Effector memory CD8-positive, alpha-beta T cell (primary cell): ENCODE measurements around the gene HABP2.

Experiments
- ATAC-seq: fragments of 150-1000 bp; cut with Tn5 transposase; replicated peaks from 2 replicates; pipeline ENCODE4 v1.10.0; 2021; ENCODE audit warnings: mild to moderate bottlenecking, moderate library complexity
- DNase-seq, 3 experiments: peaks; one replicate each; pipeline ENCODE4 v3.0.0; 2021
- H3K27ac Mint-ChIP-seq, 2 donors: one replicate each; pipeline ENCODE4 v1.8.0; 2022; ENCODE audit warnings: mild to moderate bottlenecking in 2 of 2, mixed read lengths in 2 of 2, moderate library complexity in 2 of 2
- H3K27me3 Mint-ChIP-seq, 2 donors: one replicate each; pipeline ENCODE4 v1.8.0; 2022; ENCODE audit warnings: mixed read lengths in 2 of 2
- H3K36me3 Mint-ChIP-seq: one replicate; pipeline ENCODE4 v1.8.0; 2022; ENCODE audit warnings: mild to moderate bottlenecking, moderate library complexity, mixed read lengths; ENCODE audit not compliant: insufficient read depth
- H3K4me1 Mint-ChIP-seq, 2 donors: one replicate each; pipeline ENCODE4 v1.8.0; 2022; ENCODE audit warnings: low read depth in 2 of 2, mixed read lengths in 2 of 2
- H3K4me3 Mint-ChIP-seq, 2 donors: one replicate each; pipeline ENCODE4 v1.8.0; 2022; ENCODE audit warnings: mild to moderate bottlenecking in 2 of 2, mixed read lengths in 2 of 2, moderate library complexity in 2 of 2
- H3K9me3 Mint-ChIP-seq, 2 donors: one replicate each; pipeline ENCODE4 v1.8.0; 2022; ENCODE audit warnings: mixed read lengths in 2 of 2

HABP2 gene

GRCh38 chr10:113520690-113521474 lies 32.0 kb upstream of the HABP2 start:
- no peak for ATAC-seq
- H3K4me3 Mint-ChIP-seq: no peak overlapping the region

GRCh38 chr10:113521475-113521795 lies 31.4 kb upstream of the HABP2 start:
- ATAC-seq (no peak), DNase-seq (no peak)
- H3K27ac Mint-ChIP-seq: no peak overlapping the region
- H3K9me3 Mint-ChIP-seq: no peaks in the 10 kb centered on the region
- no peak overlapping the region for H3K4me3 Mint-ChIP-seq
- H3K4me1 Mint-ChIP-seq: no peaks in the 10 kb centered on the region
- peaks cover 38 to 76% of the 10 kb centered on the region in 2 donors for H3K27me3 Mint-ChIP-seq
- no peaks in the 10 kb centered on the region for H3K36me3 Mint-ChIP-seq

More at GRCh38 chr10:113520690-113521474, 32.0 kb upstream of the HABP2 start:
- no peaks in the 10 kb centered on the region for H3K9me3 Mint-ChIP-seq
- no peak for DNase-seq
- H3K27ac Mint-ChIP-seq: no peak overlapping the region
- H3K4me1 Mint-ChIP-seq: no peaks in the 10 kb centered on the region
- no peaks in the 10 kb centered on the region for H3K36me3 Mint-ChIP-seq
- peaks cover 41 to 76% of the 10 kb centered on the region in 2 donors for H3K27me3 Mint-ChIP-seq

GRCh38 chr10:113522460-113522859 lies 30.4 kb upstream of the HABP2 start:
- Mint-ChIP-seq H3K27me3 (peaks cover 33 to 77% of the 10 kb centered on the region in 2 donors), H3K4me3 (no peak overlapping the region), H3K9me3 (no peaks in the 10 kb centered on the region), H3K36me3 (peaks cover 3% of the 10 kb centered on the region), H3K4me1 (no peaks in the 10 kb centered on the region), H3K27ac (no peak overlapping the region)
- no peak for ATAC-seq
- DNase-seq: no peak

- Mint-ChIP-seq H3K4me1 (no peaks in the 10 kb centered on the region), H3K27ac (peak overlapping the region in 1 of 2 donors; percentile 22), H3K9me3 (no peaks in the 10 kb centered on the region), H3K4me3 (no peak overlapping the region), H3K36me3 (peaks cover 3% of the 10 kb centered on the region), H3K27me3 (peaks cover 29 to 73% of the 10 kb centered on the region in 2 donors)
- DNase-seq (no peak), ATAC-seq (no peak)
Observed at GRCh38 chr10:113523071-113523470, 29.8 kb upstream of the HABP2 start.

GRCh38 chr10:113523628-113524027 lies 29.2 kb upstream of the HABP2 start:
- H3K4me1 Mint-ChIP-seq: no peaks in the 10 kb centered on the region
- peaks cover 3% of the 10 kb centered on the region for H3K36me3 Mint-ChIP-seq
- no peak overlapping the region for H3K27ac Mint-ChIP-seq
- DNase-seq (no peak), ATAC-seq (no peak)
- H3K27me3 Mint-ChIP-seq: peaks cover 29 to 70% of the 10 kb centered on the region in 2 donors
- no peaks in the 10 kb centered on the region for H3K9me3 Mint-ChIP-seq
- no peak overlapping the region for H3K4me3 Mint-ChIP-seq

GRCh38 chr10:113524120-113524519 lies 28.7 kb upstream of the HABP2 start:
- DNase-seq (no peak), ATAC-seq (no peak)
- peaks cover 0 to under 1% of the 10 kb centered on the region in 2 donors for H3K4me1 Mint-ChIP-seq
- no peaks in the 10 kb centered on the region for H3K9me3 Mint-ChIP-seq
- no peak overlapping the region for H3K27ac Mint-ChIP-seq
- H3K27me3 Mint-ChIP-seq: peaks cover 29 to 69% of the 10 kb centered on the region in 2 donors
- H3K36me3 Mint-ChIP-seq: peaks cover 3% of the 10 kb centered on the region
- no peak overlapping the region for H3K4me3 Mint-ChIP-seq

- Mint-ChIP-seq H3K27ac (no peak overlapping the region), H3K27me3 (peaks cover 29 to 69% of the 10 kb centered on the region in 2 donors), H3K4me3 (no peak overlapping the region), H3K4me1 (peaks cover 0 to 3% of the 10 kb centered on the region in 2 donors), H3K36me3 (peaks cover 3% of the 10 kb centered on the region), H3K9me3 (no peaks in the 10 kb centered on the region)
- ATAC-seq (no peak), DNase-seq (no peak)
Observed at GRCh38 chr10:113524539-113525490, 28.0 kb upstream of the HABP2 start.

GRCh38 chr10:113525713-113526112 lies 27.1 kb upstream of the HABP2 start:
- no peak for DNase-seq
- H3K27me3 Mint-ChIP-seq: peaks cover 26 to 69% of the 10 kb centered on the region in 2 donors
- H3K27ac Mint-ChIP-seq: no peak overlapping the region
- H3K36me3 Mint-ChIP-seq: peaks cover 3% of the 10 kb centered on the region
- no peak overlapping the region for H3K4me3 Mint-ChIP-seq
- no peaks in the 10 kb centered on the region for H3K9me3 Mint-ChIP-seq
- ATAC-seq: no peak
- H3K4me1 Mint-ChIP-seq: peaks cover 0 to 3% of the 10 kb centered on the region in 2 donors

GRCh38 chr10:113527211-113527906 lies 25.5 kb upstream of the HABP2 start:
- H3K4me1 Mint-ChIP-seq: peaks cover 0 to 3% of the 10 kb centered on the region in 2 donors
- no peaks in the 10 kb centered on the region for H3K9me3 Mint-ChIP-seq
- H3K4me3 Mint-ChIP-seq: no peak overlapping the region
- no peak for ATAC-seq
- DNase-seq: no peak
- no peak overlapping the region for H3K27ac Mint-ChIP-seq
- H3K36me3 Mint-ChIP-seq: peaks cover 3% of the 10 kb centered on the region
- peaks cover 24 to 69% of the 10 kb centered on the region in 2 donors for H3K27me3 Mint-ChIP-seq

- H3K27ac Mint-ChIP-seq: no peak overlapping the region
- DNase-seq: no peak
Observed at GRCh38 chr10:113528876-113529275, 24.0 kb upstream of the HABP2 start.

GRCh38 chr10:113529575-113529974 lies 23.3 kb upstream of the HABP2 start:
- Mint-ChIP-seq H3K4me3 (no peak overlapping the region), H3K9me3 (no peaks in the 10 kb centered on the region), H3K27me3 (peaks cover 25 to 74% of the 10 kb centered on the region in 2 donors), H3K4me1 (peaks cover 0 to 3% of the 10 kb centered on the region in 2 donors), H3K36me3 (peaks cover 3% of the 10 kb centered on the region), H3K27ac (no peak overlapping the region)
- DNase-seq: no peak
- ATAC-seq: no peak

More at GRCh38 chr10:113528876-113529275, 24.0 kb upstream of the HABP2 start:
- H3K4me3 Mint-ChIP-seq: no peak overlapping the region
- peaks cover 0 to 3% of the 10 kb centered on the region in 2 donors for H3K4me1 Mint-ChIP-seq
- no peaks in the 10 kb centered on the region for H3K9me3 Mint-ChIP-seq
- H3K27me3 Mint-ChIP-seq: peaks cover 22 to 72% of the 10 kb centered on the region in 2 donors
- peaks cover 3% of the 10 kb centered on the region for H3K36me3 Mint-ChIP-seq
- no peak for ATAC-seq

- Mint-ChIP-seq H3K4me1 (peaks cover 0 to 3% of the 10 kb centered on the region in 2 donors), H3K27ac (no peak overlapping the region), H3K36me3 (peaks cover 3% of the 10 kb centered on the region), H3K9me3 (no peaks in the 10 kb centered on the region), H3K27me3 (peaks cover 29 to 71% of the 10 kb centered on the region in 2 donors), H3K4me3 (no peak overlapping the region)
- no peak for DNase-seq
- no peak for ATAC-seq
Observed at GRCh38 chr10:113530476-113530875, 22.4 kb upstream of the HABP2 start.

- Mint-ChIP-seq H3K27ac (no peak overlapping the region), H3K36me3 (no peaks in the 10 kb centered on the region), H3K4me1 (peaks cover 0 to 3% of the 10 kb centered on the region in 2 donors), H3K9me3 (no peaks in the 10 kb centered on the region), H3K27me3 (peaks cover 30 to 62% of the 10 kb centered on the region in 2 donors), H3K4me3 (no peak overlapping the region)
- no peak for ATAC-seq
- DNase-seq: no peak
Observed at GRCh38 chr10:113532724-113533123, 20.1 kb upstream of the HABP2 start.
